ENCODE results near the gene TEX55. TPM values are rescaled to one million over a fixed set of nuclear protein-coding genes. Genes with fewer than 3 reads are reported as not detected.
"Not testable (repeated sequence)": the region's sequence is repeated elsewhere in the genome, so short reads cannot be mapped to it uniquely, and the experiment has no call there.

TEX55 gene
- total RNA-seq, 4 donors from 2014 or later, result not detected

GRCh38 chr3:119120480-119120879 lies 25.5 kb upstream of the TEX55 start:
- TF ChIP-seq POLR2A (IDR thresholded peaks at IDR 0.05), result no peak
- no peak for TF ChIP-seq CTCF (IDR thresholded peaks at IDR 0.05)
- no peak for TF ChIP-seq EP300 (IDR thresholded peaks at IDR 0.05)
- Histone ChIP-seq H3K4me1 (no peaks in the 10 kb centered on the region), H3K4me3 (no peak overlapping the region), H3K27ac (no peak overlapping the region), H3K9me3 (no peaks in the 10 kb centered on the region), H3K27me3 (no peaks in the 10 kb centered on the region), H3K36me3 (no peaks in the 10 kb centered on the region)
- WGBS, 2 donors, result 76 to 77% methylated on average over 2 of the region's 2 CpGs
- no peak for DNase-seq (ENCODE audit: low spot score in 2 of 2)

GRCh38 chr3:119122350-119122749 lies 23.6 kb upstream of the TEX55 start:
- no peak for DNase-seq (ENCODE audit: low spot score in 2 of 2)
- WGBS, 2 donors, result 25 to 45% methylated on average over 2 to 3 of the region's 3 CpGs
- Histone ChIP-seq H3K27me3 (no peaks in the 10 kb centered on the region), H3K36me3 (no peaks in the 10 kb centered on the region), H3K4me1 (no peaks in the 10 kb centered on the region), H3K27ac (no peak overlapping the region), H3K9me3 (no peaks in the 10 kb centered on the region), H3K4me3 (no peak overlapping the region)
- no peak for TF ChIP-seq EP300 (IDR thresholded peaks at IDR 0.05)
- no peak for TF ChIP-seq CTCF (IDR thresholded peaks at IDR 0.05)

DNA sequence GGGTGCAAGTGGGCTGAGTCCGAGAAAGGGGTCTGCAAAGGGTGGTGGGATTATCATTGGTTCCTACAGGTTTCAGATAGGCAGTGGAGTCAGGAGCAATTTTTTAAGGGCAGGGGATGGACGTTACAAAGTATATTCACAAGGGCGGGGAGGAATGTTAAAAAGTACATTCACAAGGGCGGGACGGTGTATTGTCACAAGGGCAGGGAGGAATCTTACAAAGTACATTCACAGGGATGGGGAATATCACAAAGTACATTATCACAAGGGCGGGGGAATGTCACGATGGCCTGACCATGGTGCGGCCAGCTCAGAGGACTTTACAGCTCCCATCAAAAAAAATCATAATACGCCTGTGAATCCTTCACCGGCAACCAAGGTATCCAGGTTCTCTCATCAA lies 20.6 kb upstream of the TEX55 start:
- 89 to 94% methylated on average over 10 of the region's 10 CpGs for WGBS, 2 donors
- no peaks in the 10 kb centered on the region for H3K36me3 ChIP-seq
- no peaks in the 10 kb centered on the region for H3K9me3 ChIP-seq

DNA sequence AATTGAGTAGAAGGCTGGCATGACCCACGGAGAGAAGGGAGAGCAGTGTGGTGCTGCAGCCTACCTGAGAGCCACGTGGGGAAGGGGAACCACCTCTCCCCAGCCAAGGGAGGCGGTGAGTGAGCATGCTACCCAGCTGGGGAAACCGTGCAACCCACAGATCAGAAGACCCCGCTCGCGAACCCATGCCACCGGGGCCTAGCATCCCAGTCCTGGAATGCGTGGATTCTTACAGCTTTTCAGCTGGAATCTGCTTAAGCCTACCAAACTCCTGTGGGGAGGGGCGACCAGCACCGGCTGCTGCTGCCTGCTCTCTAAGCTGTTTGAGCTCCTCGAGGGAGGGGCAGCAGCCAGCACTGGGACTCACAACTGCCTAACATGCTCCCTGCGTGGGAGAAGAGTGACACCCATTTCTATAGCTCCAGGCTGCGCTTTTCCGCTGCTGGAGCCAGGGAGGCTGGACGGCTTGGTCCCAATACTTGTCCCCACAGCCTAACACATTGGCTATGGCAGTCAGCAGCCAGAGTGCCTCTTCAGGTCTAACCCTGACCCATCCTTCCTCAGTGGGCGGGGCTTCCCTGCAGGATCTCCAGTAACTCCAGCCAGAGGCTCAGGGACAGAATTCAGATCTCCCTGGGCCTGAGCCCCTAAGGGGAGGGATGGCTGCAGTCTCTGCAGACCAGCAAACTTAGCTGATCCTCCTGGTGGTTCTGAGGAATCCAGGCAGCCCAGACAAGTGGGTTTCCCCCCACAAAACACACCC lies 20.0 kb upstream of the TEX55 start:
- no peak for TF ChIP-seq EP300 (IDR thresholded peaks at IDR 0.05)
- no peak for TF ChIP-seq CTCF (IDR thresholded peaks at IDR 0.05)
- TF ChIP-seq POLR2A (IDR thresholded peaks at IDR 0.05), result no peak
- DNase-seq (ENCODE audit: low spot score in 2 of 2), result no peak
- H3K9me3 ChIP-seq, result no peaks in the 10 kb centered on the region
- 76 to 82% methylated on average over 16 to 17 of the region's 17 CpGs for WGBS, 2 donors
- no peak overlapping the region for H3K27ac ChIP-seq
- no peaks in the 10 kb centered on the region for H3K36me3 ChIP-seq
- no peaks in the 10 kb centered on the region for H3K4me1 ChIP-seq
- no peak overlapping the region for H3K4me3 ChIP-seq
- no peaks in the 10 kb centered on the region for H3K27me3 ChIP-seq

More for the DNA sequence above, 20.6 kb upstream of the TEX55 start:
- Histone ChIP-seq H3K4me1 (no peaks in the 10 kb centered on the region), H3K27me3 (no peaks in the 10 kb centered on the region), H3K4me3 (no peak overlapping the region), H3K27ac (no peak overlapping the region)
- no peak for TF ChIP-seq POLR2A (IDR thresholded peaks at IDR 0.05)
- TF ChIP-seq EP300 (IDR thresholded peaks at IDR 0.05), result no peak
- TF ChIP-seq CTCF (IDR thresholded peaks at IDR 0.05), result no peak
- DNase-seq (ENCODE audit: low spot score in 2 of 2), result no peak

- H3K4me3 ChIP-seq; H3K9me3 ChIP-seq; H3K27ac ChIP-seq; H3K4me1 ChIP-seq; H3K27me3 ChIP-seq; DNase-seq (ENCODE audit: low spot score in 2 of 2); H3K36me3 ChIP-seq: not testable (repeated sequence)
- 59% methylated on average over 6 of the region's 7 CpGs for WGBS, 2 donors
Measured at GRCh38 chr3:119130291-119130690, 15.7 kb upstream of the TEX55 start.

DNA sequence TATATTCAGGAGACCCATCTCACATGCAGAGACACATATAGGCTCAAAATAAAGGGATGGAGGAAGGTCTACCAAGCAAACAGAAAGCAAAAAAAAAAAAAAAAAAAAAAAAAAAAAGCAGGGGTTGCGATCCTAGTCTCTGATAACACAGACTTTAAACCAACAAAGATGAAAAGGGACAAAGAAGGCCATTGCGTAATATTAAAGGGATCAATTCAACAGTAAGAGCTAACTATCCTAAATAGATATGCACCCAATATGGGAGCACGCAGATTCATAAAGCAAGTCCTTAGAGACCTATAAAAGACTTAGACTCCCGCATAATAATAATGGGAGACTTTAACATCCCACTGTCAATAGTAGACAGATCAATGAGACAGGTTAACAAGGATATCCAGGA lies 13.7 kb upstream of the TEX55 start:
- H3K27ac ChIP-seq; H3K4me1 ChIP-seq; H3K9me3 ChIP-seq; H3K4me3 ChIP-seq; DNase-seq (ENCODE audit: low spot score in 2 of 2); H3K27me3 ChIP-seq; H3K36me3 ChIP-seq: not testable (repeated sequence)
- 95 to 96% methylated on average over 4 of the region's 4 CpGs for WGBS, 2 donors

DNA sequence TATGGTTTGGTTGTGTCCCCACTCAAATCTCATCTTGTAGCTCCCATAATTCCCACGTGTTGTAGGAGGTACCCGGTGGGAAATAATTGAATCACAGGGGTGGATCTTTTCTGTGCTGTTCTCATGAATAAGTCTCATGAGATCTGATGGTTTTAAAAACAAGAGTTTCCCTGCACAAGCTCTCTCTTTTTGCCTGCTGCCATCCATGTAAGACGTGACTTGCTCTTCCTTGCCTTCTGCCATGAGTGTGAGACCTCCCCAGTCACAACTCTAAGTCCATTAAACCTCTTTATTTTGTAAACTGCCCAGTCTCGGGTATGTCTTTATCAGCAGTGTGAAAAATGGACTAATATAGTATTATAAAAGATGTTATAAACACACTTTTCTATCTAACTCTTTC lies 6.6 kb upstream of the TEX55 start:
- not testable (repeated sequence) for H3K4me3 ChIP-seq; H3K36me3 ChIP-seq; H3K4me1 ChIP-seq; DNase-seq (ENCODE audit: low spot score in 2 of 2); H3K9me3 ChIP-seq; H3K27ac ChIP-seq; H3K27me3 ChIP-seq
- 69 to 85% methylated on average over 4 of the region's 4 CpGs for WGBS, 2 donors

Measured in tibial nerve (tissue), 4 donors.